GM20431 (cell line): ENCODE data around the gene INHA.

ENCODE experiments used
- in situ Hi-C: fragments of 300-500 bp; cut with MseI, MboI; formaldehyde crosslinking; loops from one replicate; pipeline ENCODE4 v1.15.0; 2020; ENCODE audit warnings: low sequenced_read_pairs; ENCODE audit not compliant: unreplicated experiment

Gene INHA

GRCh38 chr2:219539926-219540678 lies 32.0 kb upstream of the INHA start:
- in situ Hi-C loops, result no loop called here

- in situ Hi-C loops, result no loop called here
These were observed 31.2 kb upstream of the INHA start for GRCh38 chr2:219540784-219541504.

- in situ Hi-C loops, result no loop called here
These were observed 30.4 kb upstream of the INHA start for GRCh38 chr2:219541611-219542180.

- in situ Hi-C loops, result no loop called here
These were observed 29.0 kb upstream of the INHA start for GRCh38 chr2:219542931-219543595.

GRCh38 chr2:219543596-219544358 lies 28.3 kb upstream of the INHA start, which contains the start of the genes CHPF and TMEM198:
CHPF (minus strand) TSS chr2:219543809; CDS start chr2:219543538, 271 bp downstream.
TMEM198 (plus strand) TSS chr2:219544028; CDS start chr2:219544728, 700 bp downstream.
- in situ Hi-C loops, result no loop called here

GRCh38 chr2:219544567-219544966 lies 27.5 kb upstream of the INHA start:
- in situ Hi-C loops, result no loop called here

- in situ Hi-C loops, result no loop called here
These were observed 26.7 kb upstream of the INHA start for GRCh38 chr2:219545295-219545942.

GRCh38 chr2:219545943-219546352 lies 26.2 kb upstream of the INHA start:
- in situ Hi-C loops, result no loop called here

- in situ Hi-C loops, result no loop called here
These were observed 24.5 kb upstream of the INHA start for GRCh38 chr2:219547621-219548020.

GRCh38 chr2:219548990-219549389 lies 23.1 kb upstream of the INHA start:
- in situ Hi-C loops, result no loop called here

- in situ Hi-C loops, result no loop called here
These were observed 22.5 kb upstream of the INHA start for GRCh38 chr2:219549619-219550018.

GRCh38 chr2:219551441-219552381 lies 20.4 kb upstream of the INHA start:
- in situ Hi-C loops, result no loop called here

- in situ Hi-C loops, result no loop called here
These were observed 19.5 kb upstream of the INHA start for GRCh38 chr2:219552382-219553167.

GRCh38 chr2:219553168-219553417 lies 19.0 kb upstream of the INHA start:
- in situ Hi-C loops, result no loop called here

- in situ Hi-C loops, result no loop called here
These were observed 18.6 kb upstream of the INHA start for GRCh38 chr2:219553463-219553963.

- in situ Hi-C loops, result no loop called here
These were observed 17.8 kb upstream of the INHA start for GRCh38 chr2:219554350-219554749.

- in situ Hi-C loops, result no loop called here
These were observed 16.2 kb upstream of the INHA start for GRCh38 chr2:219555956-219556355.

- in situ Hi-C loops, result no loop called here
These were observed 15.7 kb upstream of the INHA start for GRCh38 chr2:219556413-219556812.
